ENCODE measurements around the gene HAPLN1.

HAPLN1 gene

GRCh38 chr5:83686251-83686650 is 34.4 kb downstream of the HAPLN1 start:
- no peak for TF ChIP-seq CTCF (conservative IDR thresholded peaks at IDR 0.05; ENCODE audit: control insufficient read depth, insufficient read depth, low read depth, low read length)
- DNase-seq (ENCODE audit: low read depth): no peak
- H3K4me3 ChIP-seq (ENCODE audit: control insufficient read depth, low read depth, low read length): no peak overlapping the region

- no peak for DNase-seq (ENCODE audit: low read depth)
These were observed 36.8 kb downstream of the HAPLN1 start for GRCh38 chr5:83683836-83684235.

GRCh38 chr5:83672646-83673045 is 48.0 kb downstream of the HAPLN1 start:
- no peak for DNase-seq (ENCODE audit: low read depth)
- no peak for TF ChIP-seq CTCF (conservative IDR thresholded peaks at IDR 0.05; ENCODE audit: control insufficient read depth, insufficient read depth, low read depth, low read length)
- H3K4me3 ChIP-seq (ENCODE audit: control insufficient read depth, low read depth, low read length): no peak overlapping the region

More at GRCh38 chr5:83683836-83684235, 36.8 kb downstream of the HAPLN1 start:
- no peak overlapping the region for H3K4me3 ChIP-seq (ENCODE audit: control insufficient read depth, low read depth, low read length)
- TF ChIP-seq CTCF (conservative IDR thresholded peaks at IDR 0.05; ENCODE audit: control insufficient read depth, insufficient read depth, low read depth, low read length): no peak

GRCh38 chr5:83672158-83672557 is 48.5 kb downstream of the HAPLN1 start:
- H3K4me3 ChIP-seq (ENCODE audit: control insufficient read depth, low read depth, low read length): no peak overlapping the region
- no peak for DNase-seq (ENCODE audit: low read depth)
- TF ChIP-seq CTCF (conservative IDR thresholded peaks at IDR 0.05; ENCODE audit: control insufficient read depth, insufficient read depth, low read depth, low read length): no peak

- H3K4me3 ChIP-seq (ENCODE audit: control insufficient read depth, low read depth, low read length): no peak overlapping the region
- TF ChIP-seq CTCF (conservative IDR thresholded peaks at IDR 0.05; ENCODE audit: control insufficient read depth, insufficient read depth, low read depth, low read length): no peak
- no peak for DNase-seq (ENCODE audit: low read depth)
These were observed 55.0 kb downstream of the HAPLN1 start for GRCh38 chr5:83665631-83666030.

- TF ChIP-seq CTCF (conservative IDR thresholded peaks at IDR 0.05; ENCODE audit: control insufficient read depth, insufficient read depth, low read depth, low read length): no peak
These were observed 58.1 kb downstream of the HAPLN1 start for GRCh38 chr5:83662558-83662957.

More at GRCh38 chr5:83662558-83662957, 58.1 kb downstream of the HAPLN1 start:
- DNase-seq (ENCODE audit: low read depth): no peak
- no peak overlapping the region for H3K4me3 ChIP-seq (ENCODE audit: control insufficient read depth, low read depth, low read length)
